ENCODE data around the gene EMILIN2.

GRCh38 chr18:2897448-2898185 lies 50.8 kb downstream of the EMILIN2 start:
- no peak for TF ChIP-seq ZNF263 (CRISPR knock-in tag; IDR thresholded peaks at IDR 0.05; ENCODE audit: borderline replicate concordance)
- TF ChIP-seq SREBF2 (CRISPR knock-in tag; IDR thresholded peaks at IDR 0.05) = no peak
